GM12878 (cell line): ENCODE results near the gene CD72. TPM values are rescaled to one million over a fixed set of nuclear protein-coding genes. Genes with fewer than 3 reads are reported as not detected.

Source experiments
- BHLHE40 ChIP-seq, 2 experiments: fragments of 450-650 bp in 1 of 2; IDR thresholded peaks; 2 replicates each; pipeline ENCODE4 v1.6.1; 2011 to 2017; ENCODE audit warnings: low read depth in 2 of 2, borderline replicate concordance in 1 of 2, improper control_type of control experiment in 1 of 2, low read length in 1 of 2, mild to moderate bottlenecking in 1 of 2
- BRCA1 ChIP-seq: IDR thresholded peaks from 2 replicates; pipeline ENCODE4 v1.6.1; 2011; ENCODE audit warnings: low read depth, low read length, improper control_type of control experiment
- CBFB ChIP-seq: IDR thresholded peaks from 2 replicates; pipeline ENCODE4 v1.6.1; 2016; ENCODE audit warnings: antibody characterized with exemption, low read depth
- ELK1 ChIP-seq: IDR thresholded peaks from 2 replicates; pipeline ENCODE4 v1.6.1; 2012; ENCODE audit warnings: low read depth, low read length, improper control_type of control experiment
- HDAC2 ChIP-seq: fragments of 200-600 bp; sonication (generic); IDR thresholded peaks from 2 replicates; pipeline ENCODE4 v1.6.1; 2017
- MTA2 ChIP-seq: fragments of 450-650 bp; IDR thresholded peaks from 2 replicates; pipeline ENCODE4 v1.6.1; 2016; ENCODE audit warnings: low read depth, mild to moderate bottlenecking, moderate library complexity
- NRF1 ChIP-seq: conservative IDR thresholded peaks from 2 replicates; pipeline ENCODE4 v1.6.1; 2011; ENCODE audit warnings: mild to moderate bottlenecking, low read depth, low read length, improper control_type of control experiment
- SMAD1 ChIP-seq: fragments of 450-650 bp; IDR thresholded peaks from 2 replicates; pipeline ENCODE4 v1.6.1; 2018; ENCODE audit warnings: mild to moderate bottlenecking, low read depth; ENCODE audit not compliant: partially characterized antibody
- STAT1 ChIP-seq: fragments of 450-650 bp; conservative IDR thresholded peaks from 2 replicates; pipeline ENCODE4 v1.6.1; 2014; ENCODE audit warnings: antibody characterized with exemption, mild to moderate bottlenecking
- SUZ12 ChIP-seq: fragments of 200-600 bp; sonication (generic); IDR thresholded peaks from one replicate; pipeline ENCODE4 v1.6.1; 2018; ENCODE audit warnings: antibody characterized with exemption, mild to moderate bottlenecking; ENCODE audit not compliant: unreplicated experiment
- ZBTB4 ChIP-seq: fragments of 450-650 bp; formaldehyde crosslinking; IDR thresholded peaks from 2 replicates; pipeline ENCODE4 v1.4.0; 2022; ENCODE audit warnings: mild to moderate bottlenecking, moderate library complexity
- ZNF274 ChIP-seq: IDR thresholded peaks from one replicate; pipeline ENCODE4 v1.8.0; 2011; ENCODE audit not compliant: insufficient read length, insufficient read depth
- polyA plus RNA-seq, 11 experiments: library from polyadenylated mRNA; depleted of rRNA in 4 of 11; unstranded in 6 of 11; stranded (reverse) in 5 of 11; fragments of >200 nt; fragmentation: Nextera tagmentation in 4 of 11; fragmentation: Illumina TruSeq in 1 of 11; extraction: Ambion mirVana in 4 of 11; extraction: Trizol in 1 of 11; gene quantifications; 1 replicate in 1 of 11; 2 replicates in 10 of 11; pipeline versions ENCODE4 v1.2.1 to v1.2.3, GENCODE V29; 2011 to 2016; ENCODE audit warnings: inconsistent platforms in 2 of 11, missing spikeins in 2 of 11, low read depth in 1 of 11
- total RNA-seq, 4 experiments: library from RNA; depleted of rRNA in 3 of 4; stranded (reverse); fragments of >200 nt in 3 of 4; fragmentation: Illumina TruSeq in 1 of 4; extraction: Trizol in 1 of 4; gene quantifications; 2 replicates each; pipeline versions ENCODE4 v1.2.1 to v1.2.3, GENCODE V29; 2013 to 2021
- TF ChIP-seq, protein P1 (sequence below): fragments of 450-650 bp; IDR thresholded peaks from 2 replicates; pipeline ENCODE4 v1.6.1; 2016; ENCODE audit warnings: mild to moderate bottlenecking
- TF ChIP-seq, protein P2 (sequence below): IDR thresholded peaks from 2 replicates; pipeline ENCODE4 v1.6.1; 2011; ENCODE audit warnings: borderline replicate concordance, low read depth, mild to moderate bottlenecking, moderate library complexity, mixed read lengths, low read length; ENCODE audit not compliant: insufficient read depth; ENCODE audit errors: extremely low read length
- TF ChIP-seq, protein P3 (sequence below): fragments of 450-650 bp; IDR thresholded peaks from 2 replicates; pipeline ENCODE4 v1.6.1; 2014; ENCODE audit warnings: mild to moderate bottlenecking
- TF ChIP-seq, protein P4 (sequence below): fragments of 450-650 bp; IDR thresholded peaks from 2 replicates; pipeline ENCODE4 v1.6.1; 2017; ENCODE audit warnings: mild to moderate bottlenecking

The CD72 gene
- total and polyA plus RNA-seq, 10 of the 15 experiments (the other 5 are each of a cell fraction or from before 2014, with no cell fraction given) = 2.1 to 14.2 (median 4.4) TPM

DNA sequence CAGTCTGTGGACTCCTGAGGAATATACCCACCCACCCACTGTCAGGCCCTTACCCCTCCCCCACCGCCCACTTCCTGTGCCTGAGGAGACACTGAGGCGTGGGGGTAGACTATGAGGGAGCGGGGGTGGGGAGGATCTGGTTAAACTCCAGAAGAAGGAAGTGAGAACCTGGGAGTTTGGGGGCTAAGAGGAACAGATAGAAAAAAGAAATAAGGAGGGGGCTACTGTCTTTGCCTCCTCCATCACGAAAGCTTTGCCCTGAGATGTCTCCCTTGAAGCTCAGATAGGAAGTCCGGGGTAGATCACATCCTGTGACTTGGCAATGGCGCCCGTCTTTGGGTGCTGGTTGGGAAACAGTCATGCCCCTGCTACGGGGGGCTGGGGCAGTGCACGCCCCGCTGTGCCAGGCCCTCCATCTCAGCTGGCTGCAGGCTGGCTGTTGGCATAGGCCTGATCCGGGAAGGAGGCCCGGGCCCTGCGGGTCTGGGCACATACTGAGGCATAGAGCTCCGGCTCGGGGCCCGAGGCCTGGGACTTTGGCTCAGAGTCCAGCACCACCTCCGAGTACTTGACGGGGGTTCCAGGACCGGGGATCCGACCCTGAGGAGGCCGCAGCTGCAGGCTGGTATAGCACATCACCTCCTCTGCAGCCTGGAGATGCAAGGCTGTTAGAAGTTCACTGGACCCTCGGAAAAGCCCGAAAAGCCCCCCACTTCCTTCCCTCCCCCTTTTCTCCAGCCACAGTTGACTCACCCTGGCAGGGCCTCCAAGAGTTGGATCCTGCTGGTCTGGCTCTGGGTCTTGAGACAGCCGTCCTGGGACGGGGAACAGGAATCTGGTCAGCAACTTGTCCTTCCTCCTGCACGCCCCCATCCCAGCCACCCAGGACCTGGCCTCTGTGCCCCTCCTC is 31.5 kb upstream of the CD72 start (continued):
- TF ChIP-seq SMAD1 (no peak), NRF1 (no peak), BRCA1 (no peak), MTA2 (no peak), ZNF274 (no peak), ELK1 (0 out of 2 replicates have a peak, but pooled peaks have one; percentile 27), STAT1 (no peak), CBFB (no peak), SUZ12 (no peak), ZBTB4 (CRISPR knock-in tag) (no peak), BHLHE40 (IDR thresholded peaks at IDR 0.05; ENCODE audit: borderline replicate concordance in 1 of 2, low read depth in 2 of 2, low read length in 1 of 2) (peak in 1 of 2 experiments; percentile 9; a peak in 1 of 4 replicates), HDAC2 (no peak)
- TF ChIP-seq, protein P1, sequence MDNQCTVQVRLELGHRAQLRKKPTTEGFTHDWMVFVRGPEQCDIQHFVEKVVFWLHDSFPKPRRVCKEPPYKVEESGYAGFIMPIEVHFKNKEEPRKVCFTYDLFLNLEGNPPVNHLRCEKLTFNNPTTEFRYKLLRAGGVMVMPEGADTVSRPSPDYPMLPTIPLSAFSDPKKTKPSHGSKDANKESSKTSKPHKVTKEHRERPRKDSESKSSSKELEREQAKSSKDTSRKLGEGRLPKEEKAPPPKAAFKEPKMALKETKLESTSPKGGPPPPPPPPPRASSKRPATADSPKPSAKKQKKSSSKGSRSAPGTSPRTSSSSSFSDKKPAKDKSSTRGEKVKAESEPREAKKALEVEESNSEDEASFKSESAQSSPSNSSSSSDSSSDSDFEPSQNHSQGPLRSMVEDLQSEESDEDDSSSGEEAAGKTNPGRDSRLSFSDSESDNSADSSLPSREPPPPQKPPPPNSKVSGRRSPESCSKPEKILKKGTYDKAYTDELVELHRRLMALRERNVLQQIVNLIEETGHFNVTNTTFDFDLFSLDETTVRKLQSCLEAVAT = no peak; the same call in 1 of the 2 replicates
- TF ChIP-seq, protein P2, sequence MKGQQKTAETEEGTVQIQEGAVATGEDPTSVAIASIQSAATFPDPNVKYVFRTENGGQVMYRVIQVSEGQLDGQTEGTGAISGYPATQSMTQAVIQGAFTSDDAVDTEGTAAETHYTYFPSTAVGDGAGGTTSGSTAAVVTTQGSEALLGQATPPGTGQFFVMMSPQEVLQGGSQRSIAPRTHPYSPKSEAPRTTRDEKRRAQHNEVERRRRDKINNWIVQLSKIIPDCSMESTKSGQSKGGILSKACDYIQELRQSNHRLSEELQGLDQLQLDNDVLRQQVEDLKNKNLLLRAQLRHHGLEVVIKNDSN = no peak
- TF ChIP-seq, protein P3, sequence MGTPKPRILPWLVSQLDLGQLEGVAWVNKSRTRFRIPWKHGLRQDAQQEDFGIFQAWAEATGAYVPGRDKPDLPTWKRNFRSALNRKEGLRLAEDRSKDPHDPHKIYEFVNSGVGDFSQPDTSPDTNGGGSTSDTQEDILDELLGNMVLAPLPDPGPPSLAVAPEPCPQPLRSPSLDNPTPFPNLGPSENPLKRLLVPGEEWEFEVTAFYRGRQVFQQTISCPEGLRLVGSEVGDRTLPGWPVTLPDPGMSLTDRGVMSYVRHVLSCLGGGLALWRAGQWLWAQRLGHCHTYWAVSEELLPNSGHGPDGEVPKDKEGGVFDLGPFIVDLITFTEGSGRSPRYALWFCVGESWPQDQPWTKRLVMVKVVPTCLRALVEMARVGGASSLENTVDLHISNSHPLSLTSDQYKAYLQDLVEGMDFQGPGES = no peak
- TF ChIP-seq, protein P4, sequence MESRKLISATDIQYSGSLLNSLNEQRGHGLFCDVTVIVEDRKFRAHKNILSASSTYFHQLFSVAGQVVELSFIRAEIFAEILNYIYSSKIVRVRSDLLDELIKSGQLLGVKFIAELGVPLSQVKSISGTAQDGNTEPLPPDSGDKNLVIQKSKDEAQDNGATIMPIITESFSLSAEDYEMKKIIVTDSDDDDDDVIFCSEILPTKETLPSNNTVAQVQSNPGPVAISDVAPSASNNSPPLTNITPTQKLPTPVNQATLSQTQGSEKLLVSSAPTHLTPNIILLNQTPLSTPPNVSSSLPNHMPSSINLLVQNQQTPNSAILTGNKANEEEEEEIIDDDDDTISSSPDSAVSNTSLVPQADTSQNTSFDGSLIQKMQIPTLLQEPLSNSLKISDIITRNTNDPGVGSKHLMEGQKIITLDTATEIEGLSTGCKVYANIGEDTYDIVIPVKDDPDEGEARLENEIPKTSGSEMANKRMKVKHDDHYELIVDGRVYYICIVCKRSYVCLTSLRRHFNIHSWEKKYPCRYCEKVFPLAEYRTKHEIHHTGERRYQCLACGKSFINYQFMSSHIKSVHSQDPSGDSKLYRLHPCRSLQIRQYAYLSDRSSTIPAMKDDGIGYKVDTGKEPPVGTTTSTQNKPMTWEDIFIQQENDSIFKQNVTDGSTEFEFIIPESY = no peak
